BE2C (cell line): Measurements from ENCODE around the gene RPS8.

ENCODE experiments used
- DNase-seq: peaks from one replicate; pipeline ENCODE4 v3.0.0-alpha.2; 2020
- H3K27me3 ChIP-seq: fragments of 250-450 bp; sonication (Bioruptor Pico); 2 replicates; pipeline ENCODE4 v1.5.1; 2020; ENCODE audit warnings: mild to moderate bottlenecking
- H3K36me3 ChIP-seq: fragments of 250-450 bp; sonication (Bioruptor Pico); 2 replicates; pipeline ENCODE4 v1.5.1; 2020; ENCODE audit warnings: mild to moderate bottlenecking
- H3K4me1 ChIP-seq: fragments of 250-450 bp; sonication (Bioruptor Pico); 2 replicates; pipeline ENCODE4 v1.5.1; 2020
- H3K4me3 ChIP-seq: 2 replicates; pipeline ENCODE4 v1.5.1; 2011; ENCODE audit warnings: low read depth, low read length
- H3K9me3 ChIP-seq: fragments of 250-450 bp; sonication (Bioruptor Pico); 2 replicates; pipeline ENCODE4 v1.5.1; 2020
- CTCF ChIP-seq: IDR thresholded peaks from 2 replicates; pipeline ENCODE4 v1.5.1; 2012; ENCODE audit warnings: mild to moderate bottlenecking, low read depth, low read length

RPS8 gene

GRCh38 chr1:44801491-44802305 lies 26.4 kb downstream of the RPS8 start:
- no peak for TF ChIP-seq CTCF
- Histone ChIP-seq H3K9me3 (no peaks in the 10 kb centered on the region), H3K4me3 (no peak overlapping the region), H3K27me3 (no peaks in the 10 kb centered on the region), H3K4me1 (peaks cover 5% of the 10 kb centered on the region), H3K36me3 (no peaks in the 10 kb centered on the region)
- no peak for DNase-seq

GRCh38 chr1:44802306-44803061 lies 27.1 kb downstream of the RPS8 start:
- no peak overlapping the region for H3K4me3 ChIP-seq
- H3K9me3 ChIP-seq = no peaks in the 10 kb centered on the region
- no peaks in the 10 kb centered on the region for H3K27me3 ChIP-seq
- no peak for TF ChIP-seq CTCF
- H3K36me3 ChIP-seq = no peaks in the 10 kb centered on the region
- DNase-seq = no peak
- H3K4me1 ChIP-seq = peaks cover 13% of the 10 kb centered on the region

- Histone ChIP-seq H3K36me3 (no peaks in the 10 kb centered on the region), H3K4me1 (peaks cover 18% of the 10 kb centered on the region), H3K27me3 (no peaks in the 10 kb centered on the region), H3K9me3 (no peaks in the 10 kb centered on the region), H3K4me3 (no peak overlapping the region)
- DNase-seq = no peak
- TF ChIP-seq CTCF = no peak
Measured at GRCh38 chr1:44803062-44803311, 27.6 kb downstream of the RPS8 start.

GRCh38 chr1:44803312-44804095 lies 28.2 kb downstream of the RPS8 start:
- H3K27me3 ChIP-seq = no peaks in the 10 kb centered on the region
- no peak for TF ChIP-seq CTCF
- H3K9me3 ChIP-seq = no peaks in the 10 kb centered on the region
- no peaks in the 10 kb centered on the region for H3K36me3 ChIP-seq
- H3K4me1 ChIP-seq = peaks cover 20% of the 10 kb centered on the region
- no peak overlapping the region for H3K4me3 ChIP-seq
- no peak for DNase-seq

GRCh38 chr1:44805311-44806024 lies 30.1 kb downstream of the RPS8 start:
- TF ChIP-seq CTCF = no peak
- Histone ChIP-seq H3K27me3 (no peaks in the 10 kb centered on the region), H3K36me3 (no peaks in the 10 kb centered on the region), H3K4me3 (no peak overlapping the region), H3K9me3 (no peaks in the 10 kb centered on the region), H3K4me1 (peaks cover 25% of the 10 kb centered on the region)
- no peak for DNase-seq
